Endothelial cell of umbilical vein (primary cell): Measurements from ENCODE around the gene TLE4. TPM values are rescaled to one million over a fixed set of nuclear protein-coding genes. Genes with fewer than 3 reads are reported as not detected.

Experiments used
- BruUV-seq: library from RNA; stranded (reverse); fragments of 400-500 nt; replicated peaks from 2 replicates; lab custom pipeline; 2021; lab: Mats Ljungman, UMichigan
- CTCF ChIA-PET: fragments of 300-600, 350-600 bp; sonication (Branson Sonifier 250); formaldehyde crosslinking; loops from one replicate; lab custom pipeline; 2021; ENCODE audit warnings: antibody characterized with exemption, inconsistent platforms; lab: Charles Lee
- POLR2A ChIA-PET: fragments of 300-600, 350-600 bp; sonication (Branson Sonifier 250); formaldehyde crosslinking; loops from one replicate; lab custom pipeline; 2021; ENCODE audit warnings: antibody characterized with exemption, inconsistent platforms; lab: Charles Lee
- DNase-seq: peaks from one replicate; pipeline ENCODE4 v3.0.0-alpha.2; 2011; ENCODE audit warnings: low read depth, low spot score
- FAIRE-seq: peaks from 2 replicates; lab custom pipeline; 2011; peaks lifted over from hg19 to GRCh38; lab: Jason Lieb, UNC
- H2AFZ ChIP-seq: 2 replicates; pipeline ENCODE4 v1.6.0; 2012; ENCODE audit warnings: low read depth, low read length, control low read depth, inconsistent platforms
- H3K27ac ChIP-seq: 2 replicates; pipeline ENCODE4 v1.5.1; 2011; ENCODE audit warnings: low read depth, mild to moderate bottlenecking, control low read depth, low read length, moderate library complexity; ENCODE audit not compliant: insufficient read depth
- H3K27me3 ChIP-seq, 2 experiments: 2 replicates each; pipeline versions ENCODE4 v1.6.0 to v1.6.1; 2011; ENCODE audit warnings: low read length in 2 of 2, mixed read lengths in 1 of 2; ENCODE audit not compliant: control insufficient read depth in 2 of 2, insufficient read depth in 2 of 2
- H3K36me3 ChIP-seq, 2 experiments: 2 replicates in 1 of 2; 3 replicates in 1 of 2; pipeline ENCODE4 v1.5.1; 2011; ENCODE audit warnings: low read length in 2 of 2, mild to moderate bottlenecking in 1 of 2, moderate library complexity in 1 of 2; ENCODE audit not compliant: control insufficient read depth in 2 of 2, insufficient read depth in 2 of 2; ENCODE audit errors: extremely low read depth in 1 of 2
- H3K4me1 ChIP-seq: 3 replicates; pipeline ENCODE4 v1.5.1; 2011; ENCODE audit warnings: mild to moderate bottlenecking, low read length; ENCODE audit not compliant: control insufficient read depth, insufficient read depth; ENCODE audit errors: extremely low read depth
- H3K4me2 ChIP-seq: 2 replicates; pipeline ENCODE4 v1.6.1; 2011; ENCODE audit warnings: low read length, control low read depth, mixed read lengths; ENCODE audit not compliant: insufficient read depth
- H3K4me3 ChIP-seq, 3 experiments: fragments of 200-600 bp in 1 of 3; sonication (generic), shearing (Covaris generic) in 1 of 3; replicated peaks in 1 of 3; 2 replicates each; pipeline ENCODE4 v1.5.1; 2011 to 2016; ENCODE audit warnings: control low read depth in 3 of 3, low read length in 3 of 3, mild to moderate bottlenecking in 2 of 3, inconsistent platforms in 1 of 3, low read depth in 1 of 3, moderate library complexity in 1 of 3; ENCODE audit not compliant: insufficient read depth in 1 of 3
- H3K79me2 ChIP-seq: 2 replicates; pipeline ENCODE4 v1.6.0; 2012; ENCODE audit warnings: low read length, inconsistent platforms; ENCODE audit not compliant: control insufficient read depth, insufficient read depth
- H3K9ac ChIP-seq: replicated peaks from 2 replicates; pipeline ENCODE3; 2011; ENCODE audit warnings: low read length, control low read depth; ENCODE audit not compliant: insufficient read depth; ENCODE audit errors: extremely low read depth
- H3K9me1 ChIP-seq: replicated peaks from 3 replicates; pipeline ENCODE4 v1.6.0; 2011; ENCODE audit warnings: mild to moderate bottlenecking, low read length; ENCODE audit not compliant: control insufficient read depth, insufficient read depth; ENCODE audit errors: extremely low read depth
- H3K9me3 ChIP-seq: replicated peaks from 2 replicates; pipeline ENCODE4 v1.5.1; 2012; ENCODE audit warnings: low read length, inconsistent platforms; ENCODE audit not compliant: control insufficient read depth, insufficient read depth
- H4K20me1 ChIP-seq: replicated peaks from 2 replicates; pipeline ENCODE3; 2011; ENCODE audit warnings: mild to moderate bottlenecking, low read length; ENCODE audit not compliant: control insufficient read depth, insufficient read depth; ENCODE audit errors: extremely low read depth
- CTCF ChIP-seq, 2 donors: IDR thresholded peaks; 1 replicate in 1 of 2; 2 replicates in 1 of 2; pipeline ENCODE4 v1.5.1; 2011; ENCODE audit warnings: low read length in 2 of 2, mild to moderate bottlenecking in 2 of 2, moderate library complexity in 2 of 2, control low read depth in 1 of 2, inconsistent platforms in 1 of 2, low read depth in 1 of 2; ENCODE audit not compliant: insufficient read depth in 1 of 2; ENCODE audit errors: extremely low read depth in 1 of 2
- EZH2 ChIP-seq: IDR thresholded peaks from 2 replicates; pipeline ENCODE4 v1.6.1; 2012; ENCODE audit warnings: borderline replicate concordance, low read depth, mild to moderate bottlenecking, moderate library complexity, low read length, inconsistent platforms; ENCODE audit not compliant: severe bottlenecking
- FOS ChIP-seq: IDR thresholded peaks from 2 replicates; pipeline ENCODE4 v1.6.1; 2011; ENCODE audit warnings: mild to moderate bottlenecking, low read length, moderate library complexity, borderline replicate concordance; ENCODE audit not compliant: insufficient read depth
- GATA2 ChIP-seq: IDR thresholded peaks from 2 replicates; pipeline ENCODE4 v1.7.0; 2011; ENCODE audit warnings: low read depth, mild to moderate bottlenecking, moderate library complexity, mixed read lengths, low read length; ENCODE audit not compliant: insufficient read length, insufficient read depth
- JUN ChIP-seq: IDR thresholded peaks from 2 replicates; pipeline ENCODE4 v1.6.1; 2011; ENCODE audit warnings: borderline replicate concordance, low read depth; ENCODE audit not compliant: insufficient read length, insufficient read depth
- MAX ChIP-seq: IDR thresholded peaks from 2 replicates; pipeline ENCODE4 v1.6.1; 2011; ENCODE audit not compliant: insufficient read depth, insufficient read length
- MYC ChIP-seq: IDR thresholded peaks from one replicate; pipeline ENCODE4 v1.6.1; 2011; ENCODE audit warnings: mild to moderate bottlenecking, low read depth, low read length
- POLR2A ChIP-seq: IDR thresholded peaks from 2 replicates; pipeline ENCODE4 v1.6.1; 2012; ENCODE audit warnings: low read depth, mild to moderate bottlenecking, control low read depth, low read length
- POLR2AphosphoS5 ChIP-seq: IDR thresholded peaks from 2 replicates; pipeline ENCODE4 v1.6.1; 2012; ENCODE audit warnings: low read depth, mild to moderate bottlenecking, control low read depth, low read length, moderate library complexity; ENCODE audit not compliant: insufficient read depth
- dilution Hi-C: fragments of 300-500 bp; cut with MboI; formaldehyde crosslinking; loops from one replicate; pipeline ENCODE4 v1.15.0; 2019; ENCODE audit warnings: low sequenced_read_pairs; ENCODE audit not compliant: extremely low pct_ligation_motif_present
- intact Hi-C: fragments of 100-400 bp; cut with micrococcal nuclease; formaldehyde crosslinking; loops from one replicate; pipeline ENCODE4 v1.10.0; 2022
- polyA plus RNA-seq, 4 experiments: library from polyadenylated mRNA; depleted of rRNA in 3 of 4; stranded (reverse) in 3 of 4; unstranded in 1 of 4; fragments of >200 nt; gene quantifications; 2 replicates each; pipeline versions ENCODE4 v1.2.1 to v1.2.3, GENCODE V29; 2011 to 2012; ENCODE audit warnings: missing spikeins in 1 of 4
- total RNA-seq: library from RNA; stranded (reverse); gene quantifications from 2 replicates; pipeline ENCODE4 v1.2.3, GENCODE V29; 2021

Gene TLE4
- total and polyA plus RNA-seq, 2 donors (not counting 3 experiments of a cell fraction or from before 2014, with no cell fraction given): 31.4 to 32.3 TPM

GRCh38 chr9:79701651-79702050 is 129.9 kb downstream of the TLE4 start:
- Histone ChIP-seq H3K4me1 (no peaks in the 10 kb centered on the region), H4K20me1 (no peaks in the 10 kb centered on the region), H3K4me2 (no peak overlapping the region), H3K79me2 (no peaks in the 10 kb centered on the region), H3K9me3 (no peaks in the 10 kb centered on the region), H3K9me1 (no peaks in the 10 kb centered on the region), H3K36me3 (peaks cover 0 to 2% of the 10 kb centered on the region in 2 experiments), H2AFZ (no peak overlapping the region), H3K9ac (no peak overlapping the region), H3K27me3 (no peaks in the 10 kb centered on the region), H3K4me3 (no peak overlapping the region), H3K27ac (no peak overlapping the region)
- no peak for FAIRE-seq
- intact Hi-C loops: no loop called here
- ChIA-PET POLR2A (no interaction called here), CTCF (no interaction called here)
- TF ChIP-seq EZH2: no peak
- no peak for TF ChIP-seq FOS
- no peak for TF ChIP-seq MYC
- no peak for TF ChIP-seq JUN
- no peak for TF ChIP-seq GATA2
- no peak for TF ChIP-seq POLR2A
- no peak for TF ChIP-seq MAX
- no peak for TF ChIP-seq CTCF (IDR thresholded peaks at IDR 0.05; ENCODE audit: extremely low read depth in 1 of 2, insufficient read depth in 1 of 2, low read depth in 1 of 2, low read length in 2 of 2)
- no peak for TF ChIP-seq POLR2AphosphoS5
- no peak for DNase-seq
- dilution Hi-C loops: no loop called here
- BruUV-seq: no TSS peak
